SK-N-SH treated with all-trans-retinoic acid at 6 μM for 48 hours (cell line): ENCODE measurements around the gene CRISPLD2.

Experiments used
- ATAC-seq: fragments of 200-7000 bp; cut with Tn5 transposase; 3 replicates; pipeline ENCODE4 v1.9.1; 2020; ENCODE audit warnings: mild to moderate bottlenecking, moderate library complexity
- ARNTL ChIP-seq: fragments of 450-650 bp; formaldehyde crosslinking; IDR thresholded peaks from 2 replicates; pipeline ENCODE4 v1.5.0; 2020; ENCODE audit warnings: low read depth, mild to moderate bottlenecking, moderate library complexity, borderline replicate concordance
- BACH2 ChIP-seq: fragments of 250-450 bp; sonication (Bioruptor Pico); IDR thresholded peaks from 2 replicates; pipeline ENCODE4 v1.9.0; 2021; ENCODE audit warnings: mild to moderate bottlenecking, borderline replicate concordance
- CREB5 ChIP-seq: fragments of 250-450 bp; sonication (Bioruptor Pico); IDR thresholded peaks from 2 replicates; pipeline ENCODE4 v1.5.1; 2020; ENCODE audit warnings: low read depth, mild to moderate bottlenecking, moderate library complexity
- CSDC2 ChIP-seq: fragments of 250-450 bp; sonication (Bioruptor Pico); IDR thresholded peaks from 2 replicates; pipeline ENCODE4 v1.5.0; 2020; ENCODE audit warnings: mild to moderate bottlenecking, moderate library complexity
- CSRNP3 ChIP-seq: fragments of 250-450 bp; sonication (Bioruptor Pico); IDR thresholded peaks from 2 replicates; pipeline ENCODE4 v1.5.1; 2021; ENCODE audit warnings: mild to moderate bottlenecking, moderate library complexity
- GLIS3 ChIP-seq: fragments of 250-450 bp; sonication (Bioruptor Pico); IDR thresholded peaks from 2 replicates; pipeline ENCODE4 v1.5.0; 2020; ENCODE audit warnings: mild to moderate bottlenecking, moderate library complexity
- ISL1 ChIP-seq: fragments of 250-450 bp; sonication (Bioruptor Pico); IDR thresholded peaks from 2 replicates; pipeline ENCODE4 v2.1.2; 2022; ENCODE audit warnings: mild to moderate bottlenecking, moderate library complexity
- POU6F1 ChIP-seq: fragments of 250-450 bp; sonication (Bioruptor Pico); IDR thresholded peaks from 2 replicates; pipeline ENCODE4 v1.8.0; 2021; ENCODE audit warnings: low read depth, mild to moderate bottlenecking, moderate library complexity, borderline replicate concordance
- PPARA ChIP-seq: fragments of 250-450 bp; sonication (Bioruptor Pico); IDR thresholded peaks from 2 replicates; pipeline ENCODE4 v1.5.0; 2020; ENCODE audit warnings: mild to moderate bottlenecking, borderline replicate concordance
- RARB ChIP-seq: fragments of 250-450 bp; sonication (Bioruptor Pico); IDR thresholded peaks from 2 replicates; pipeline ENCODE4 v1.8.0; 2021; ENCODE audit warnings: mild to moderate bottlenecking, moderate library complexity
- SNAI2 ChIP-seq: fragments of 250-450 bp; sonication (Bioruptor Pico); IDR thresholded peaks from 2 replicates; pipeline ENCODE4 v1.5.0; 2020; ENCODE audit warnings: mild to moderate bottlenecking, moderate library complexity
- TCF4 ChIP-seq: fragments of 250-450 bp; sonication (Bioruptor Pico); IDR thresholded peaks from 2 replicates; pipeline ENCODE4 v1.8.0; 2021; ENCODE audit warnings: mild to moderate bottlenecking, moderate library complexity, borderline replicate concordance
- TOX ChIP-seq: fragments of 250-450 bp; sonication (Bioruptor Pico); IDR thresholded peaks from 2 replicates; pipeline ENCODE4 v1.8.0; 2021; ENCODE audit warnings: mild to moderate bottlenecking, moderate library complexity, borderline replicate concordance
- TSHZ2 ChIP-seq: fragments of 250-450 bp; sonication (Bioruptor Pico); IDR thresholded peaks from 2 replicates; pipeline ENCODE4 v1.5.0; 2020; ENCODE audit warnings: mild to moderate bottlenecking, moderate library complexity
- ZC3H10 ChIP-seq: fragments of 250-450 bp; sonication (Bioruptor Pico); IDR thresholded peaks from 2 replicates; pipeline ENCODE4 v1.5.1; 2021; ENCODE audit warnings: mild to moderate bottlenecking, moderate library complexity
- ZFP3 ChIP-seq: fragments of 250-450 bp; sonication (Bioruptor Pico); IDR thresholded peaks from 2 replicates; pipeline ENCODE4 v1.5.0; 2020; ENCODE audit warnings: mild to moderate bottlenecking, moderate library complexity
- ZNF565 ChIP-seq: fragments of 450-650 bp; formaldehyde crosslinking; conservative IDR thresholded peaks from 2 replicates; pipeline ENCODE4 v1.5.0; 2020; ENCODE audit warnings: low read depth, mild to moderate bottlenecking, moderate library complexity
- ZNF8 ChIP-seq: fragments of 450-650 bp; formaldehyde crosslinking; IDR thresholded peaks from 2 replicates; pipeline ENCODE4 v1.5.0; 2020; ENCODE audit warnings: mild to moderate bottlenecking, moderate library complexity

The CRISPLD2 gene

GRCh38 chr16:84844559-84845495 lies 25.0 kb downstream of the CRISPLD2 start:
- no peak for TF ChIP-seq TCF4 (CRISPR knock-in tag)
- no peak for TF ChIP-seq ISL1 (CRISPR knock-in tag)
- TF ChIP-seq POU6F1 (CRISPR knock-in tag) = no peak
- TF ChIP-seq ARNTL (CRISPR knock-in tag) = no peak
- no peak for TF ChIP-seq ZNF565 (CRISPR knock-in tag)
- no peak for TF ChIP-seq TOX
- no peak for TF ChIP-seq TSHZ2
- TF ChIP-seq CREB5 (CRISPR knock-in tag) = no peak
- no peak for TF ChIP-seq BACH2 (CRISPR knock-in tag)
- no peak for TF ChIP-seq ZNF8 (CRISPR knock-in tag)
- no peak for TF ChIP-seq ZC3H10 (CRISPR knock-in tag)
- no peak for ATAC-seq

- no peak; the same call in 2 of the 3 replicates for ATAC-seq
Observed at GRCh38 chr16:84845496-84846002, 25.8 kb downstream of the CRISPLD2 start.

More at GRCh38 chr16:84845496-84846002, 25.8 kb downstream of the CRISPLD2 start:
- no peak for TF ChIP-seq TOX
- TF ChIP-seq CREB5 (CRISPR knock-in tag) = no peak
- TF ChIP-seq GLIS3 (CRISPR knock-in tag) = no peak
- TF ChIP-seq ZC3H10 (CRISPR knock-in tag) = no peak
- TF ChIP-seq ISL1 (CRISPR knock-in tag) = no peak
- TF ChIP-seq CSDC2 = no peak
- no peak for TF ChIP-seq ZFP3 (CRISPR knock-in tag)
- no peak for TF ChIP-seq BACH2 (CRISPR knock-in tag)
- no peak for TF ChIP-seq CSRNP3 (CRISPR knock-in tag)
- no peak for TF ChIP-seq ARNTL (CRISPR knock-in tag)
- no peak for TF ChIP-seq SNAI2
- no peak for TF ChIP-seq ZNF8 (CRISPR knock-in tag)
- no peak for TF ChIP-seq RARB (CRISPR knock-in tag)
- no peak for TF ChIP-seq PPARA (CRISPR knock-in tag)
